ENCODE data around the gene CCDC92B. TPM values are rescaled to one million over a fixed set of nuclear protein-coding genes. Genes with fewer than 3 reads are reported as not detected.

The CCDC92B gene
- total and polyA plus RNA-seq, 2 of the 13 experiments (the other 11 are each of a cell fraction or from before 2014, with no cell fraction given) = not detected

GRCh38 chr17:2722611-2723010 is 26.8 kb downstream of the CCDC92B start (continued):
- TF ChIP-seq MAFK (conservative IDR thresholded peaks at IDR 0.05 in 1 of 2, IDR thresholded peaks at IDR 0.05 in 1 of 2; ENCODE audit: low read length in 2 of 2) (no peak), ZNF367 (CRISPR knock-in tag; IDR thresholded peaks at IDR 0.05; ENCODE audit: borderline replicate concordance) (no peak)

GRCh38 chr17:2721603-2722002 is 27.8 kb downstream of the CCDC92B start:
- ChIA-PET POLR2A (no interaction called here), CTCF (ENCODE audit: low intra/inter-chr PET ratio, low total read pairs) (no interaction called here)
- FAIRE-seq (no peak), ATAC-seq (no peak), DNase-seq (ENCODE audit: low spot score) (no peak)
- TF ChIP-seq ZNF414 (CRISPR knock-in tag; IDR thresholded peaks at IDR 0.05) = no peak
- TF ChIP-seq GATAD2A (CRISPR knock-in tag; IDR thresholded peaks at IDR 0.05) = no peak
- TF ChIP-seq ARID4A (CRISPR knock-in tag; IDR thresholded peaks at IDR 0.05; ENCODE audit: borderline replicate concordance) = no peak
- TF ChIP-seq ZNF747 (CRISPR knock-in tag; IDR thresholded peaks at IDR 0.05; ENCODE audit: borderline replicate concordance) = no peak
- TF ChIP-seq AKAP8 (CRISPR knock-in tag; IDR thresholded peaks at IDR 0.05) = no peak
- no peak for TF ChIP-seq ATF1 (CRISPR knock-in tag; IDR thresholded peaks at IDR 0.05)
- TF ChIP-seq BATF2 (CRISPR knock-in tag; IDR thresholded peaks at IDR 0.05) = no peak
- no peak for TF ChIP-seq NR2C2 (CRISPR knock-in tag; IDR thresholded peaks at IDR 0.05; ENCODE audit: borderline replicate concordance)
- H2AFZ ChIP-seq (ENCODE audit: low read length) = no peak overlapping the region
- 39% methylated on average over 2 of the region's 4 CpGs for WGBS (ENCODE audit: low lambda C conversion rate)
- H3K36me3 ChIP-seq (replicated peaks in 1 of 2; ENCODE audit: control insufficient read depth in 1 of 2, insufficient read depth in 2 of 2, low read length in 2 of 2) = no peaks in the 10 kb centered on the region
- H3K4me1 ChIP-seq (ENCODE audit: insufficient read depth, low read length) = peaks cover 11% of the 10 kb centered on the region
- in situ Hi-C loops (cut with HindIII; ENCODE audit: extremely low pct_ligation_motif_present, low pct_unique_long_range_greater_than_20kb) = no loop called here
- H3K9me3 ChIP-seq (ENCODE audit: low read length) = no peaks in the 10 kb centered on the region
- intact Hi-C loops (cut with micrococcal nuclease; ENCODE audit: unreplicated experiment) = no loop called here
- no peak overlapping the region for H3K4me3 ChIP-seq (replicated peaks in 1 of 3; ENCODE audit: insufficient read depth in 1 of 3, low read depth in 2 of 3, low read length in 3 of 3)
- no TSS peak for BruUV-seq (replicated peaks)
- H3K4me2 ChIP-seq (ENCODE audit: low read depth, low read length) = no peak overlapping the region
- no peak overlapping the region for H3K9ac ChIP-seq (ENCODE audit: insufficient read depth, low read depth, low read length)
- no peaks in the 10 kb centered on the region for H3K79me2 ChIP-seq (ENCODE audit: insufficient read depth, low read length)
- H4K20me1 ChIP-seq (ENCODE audit: insufficient read depth, low read length) = no peaks in the 10 kb centered on the region
- H3K27ac ChIP-seq (ENCODE audit: extremely low read length, insufficient read depth, low read length) = no peak overlapping the region
- H3K27me3 ChIP-seq (ENCODE audit: control insufficient read depth in 1 of 2, insufficient read depth in 2 of 2, low read length in 2 of 2) = peaks cover 7 to 16% of the 10 kb centered on the region in 2 experiments; a peak in 4 of 5 replicates
